Stimulated activated CD4-positive, alpha-beta T cell treated with anti-CD3 and anti-CD28 coated beads, Interleukin-15, amount 100 ng/mL, for 24 hours (primary cell): ENCODE measurements around the gene PTRHD1.
"Not testable (repeated sequence)": the region's sequence is repeated elsewhere in the genome, so short reads cannot be mapped to it uniquely, and the experiment has no call there.

Experiments
- DNase-seq: peaks from one replicate; pipeline ENCODE4 v3.0.0-alpha.2; 2020

PTRHD1 gene

DNA sequence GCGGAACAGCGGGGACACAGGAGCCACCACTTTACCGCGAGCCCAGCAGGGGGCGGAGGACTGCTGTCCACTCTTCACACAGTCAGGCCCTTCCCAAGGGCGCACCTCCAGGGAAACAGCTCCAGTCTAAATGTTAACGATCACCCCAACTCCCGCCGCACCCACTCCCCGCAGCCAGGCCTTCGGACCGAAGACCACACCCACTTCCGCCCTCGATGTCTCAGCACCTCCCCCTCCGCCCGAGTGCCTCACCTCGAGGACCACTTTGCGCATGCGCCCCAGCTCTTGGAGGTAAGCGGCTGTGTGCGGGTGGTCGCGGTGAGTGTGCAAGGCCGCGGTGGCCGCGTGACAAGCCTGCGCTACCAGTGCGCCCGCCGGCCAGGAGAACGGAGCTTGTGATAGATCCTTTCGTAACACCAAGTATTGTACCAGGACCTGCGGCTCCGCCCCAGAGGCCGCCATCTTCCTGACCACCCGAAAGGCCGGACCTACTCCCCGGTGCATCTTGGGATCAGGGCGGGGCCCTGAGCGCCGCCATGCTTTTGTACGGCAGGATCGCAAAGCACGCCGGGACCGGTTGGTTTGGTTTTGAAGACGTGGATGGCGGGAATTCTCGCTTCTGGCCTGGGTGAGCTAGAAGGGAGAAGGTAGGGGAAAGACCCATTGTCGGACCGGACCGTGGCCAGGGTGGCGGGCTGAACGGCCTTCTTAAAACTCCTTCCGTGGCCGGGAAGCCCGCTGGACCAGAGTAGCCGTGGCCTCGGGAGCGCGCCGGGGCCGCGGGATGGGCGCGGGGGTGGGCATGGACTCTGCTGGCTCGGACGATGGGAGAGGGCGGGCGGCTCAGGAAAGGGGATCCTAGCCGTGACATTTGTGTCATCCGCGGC, at the start of gene PTRHD1, which contains the start of gene CENPO:
PTRHD1 (minus strand) TSS at position 518 of the 887 bp plus-strand sequence; CDS start at position 504, 14 bp downstream.
CENPO (plus strand) TSS at position 552 of the 887 bp plus-strand sequence. CDS start 495 bp downstream, outside the sequence.
- DNase-seq: peak; percentile 96

DNA sequence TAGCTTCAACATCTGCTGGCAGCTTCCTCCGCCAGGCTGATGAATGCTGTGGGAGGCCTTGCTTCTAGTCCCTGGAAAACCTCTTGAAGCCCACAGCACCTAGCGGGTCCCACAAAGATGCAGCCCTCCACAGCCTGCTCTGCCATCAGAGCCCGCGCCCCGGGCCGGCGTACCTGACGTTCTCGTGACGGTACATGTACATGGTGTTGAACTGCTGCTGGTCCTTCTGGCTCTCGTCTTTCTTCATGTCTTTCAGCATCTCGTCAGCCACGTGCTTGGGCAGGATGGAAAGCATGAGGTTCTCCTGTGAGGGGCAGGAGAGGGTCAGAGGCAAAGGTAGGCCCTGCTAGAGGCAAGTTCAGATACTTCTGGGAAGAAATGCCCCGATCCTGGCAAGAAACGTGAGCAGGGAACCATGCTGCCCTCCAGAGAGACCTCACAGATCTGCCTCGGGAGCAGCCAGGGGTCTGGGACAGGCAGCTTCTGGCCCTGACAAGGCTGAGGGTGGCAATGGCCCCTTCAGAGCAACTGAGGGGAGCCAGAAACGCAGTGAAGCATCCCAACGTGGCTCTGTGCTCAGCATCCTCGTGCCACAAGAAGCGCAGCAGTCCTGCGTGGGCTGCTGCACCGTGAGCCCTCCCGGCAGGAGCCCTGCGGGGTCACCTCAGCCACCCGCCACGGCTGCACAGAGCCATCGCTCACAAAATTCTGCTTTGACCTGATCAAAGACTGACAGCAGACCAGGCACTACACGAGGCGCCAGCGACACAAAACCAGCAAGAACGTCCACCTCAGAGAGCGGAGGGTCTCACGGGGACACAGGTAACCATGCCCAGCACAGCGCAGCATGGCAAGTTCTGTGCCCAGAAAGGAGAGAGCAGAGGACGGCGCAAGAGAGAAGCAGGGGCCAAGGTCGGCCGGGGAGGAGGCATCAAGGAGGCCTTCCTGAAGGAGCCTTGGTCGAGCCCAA, 49.2 kb upstream of the PTRHD1 start:
- DNase-seq: no peak

DNA sequence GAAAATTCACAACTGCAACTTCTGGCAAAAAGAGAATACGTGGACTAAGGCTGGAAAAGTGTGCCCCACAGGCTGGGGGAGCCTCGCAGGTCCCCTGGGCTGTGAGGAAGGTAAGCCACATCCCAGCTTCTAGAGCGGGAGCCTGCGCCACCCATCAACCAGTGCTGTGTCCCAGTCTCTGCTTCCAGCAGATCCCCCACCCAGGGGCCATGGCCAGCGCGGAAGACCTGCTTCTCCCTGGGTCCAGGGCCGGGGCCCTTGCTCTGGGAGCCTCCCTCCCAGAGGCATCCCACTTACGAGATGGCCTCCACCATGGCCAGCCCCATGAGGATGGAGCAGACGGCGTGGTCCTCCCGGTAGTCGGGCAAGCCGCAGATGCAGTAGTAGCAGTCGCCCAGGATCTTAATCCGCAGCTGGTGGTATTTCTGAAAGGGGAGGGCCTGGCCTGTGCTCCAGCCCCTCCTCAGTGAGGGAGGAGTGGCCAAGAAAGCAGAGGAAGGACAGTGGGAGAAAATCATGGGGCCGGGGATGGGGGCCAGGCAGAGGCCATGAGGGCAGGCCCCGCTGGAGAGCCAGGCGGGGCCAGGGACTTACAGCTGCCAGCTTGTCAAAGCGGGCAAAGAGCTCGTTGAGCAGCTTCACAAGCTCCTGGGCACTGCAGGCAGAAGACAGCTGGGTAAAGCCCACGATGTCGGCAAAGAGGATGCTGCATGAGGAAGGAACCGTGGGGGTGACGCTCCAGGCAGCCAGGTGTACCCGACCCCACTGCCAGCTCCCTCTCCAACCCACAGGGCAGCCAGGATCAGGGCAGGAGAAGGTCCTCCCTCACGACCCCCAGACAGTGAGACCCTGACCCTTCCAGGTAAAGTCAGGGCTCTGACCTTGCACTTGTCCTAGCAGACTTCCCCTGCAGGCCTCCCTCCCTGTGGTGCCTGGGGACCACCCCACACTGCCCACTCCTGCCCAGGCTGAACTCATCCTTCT, 48.1 kb upstream of the PTRHD1 start:
- DNase-seq: no peak

DNA sequence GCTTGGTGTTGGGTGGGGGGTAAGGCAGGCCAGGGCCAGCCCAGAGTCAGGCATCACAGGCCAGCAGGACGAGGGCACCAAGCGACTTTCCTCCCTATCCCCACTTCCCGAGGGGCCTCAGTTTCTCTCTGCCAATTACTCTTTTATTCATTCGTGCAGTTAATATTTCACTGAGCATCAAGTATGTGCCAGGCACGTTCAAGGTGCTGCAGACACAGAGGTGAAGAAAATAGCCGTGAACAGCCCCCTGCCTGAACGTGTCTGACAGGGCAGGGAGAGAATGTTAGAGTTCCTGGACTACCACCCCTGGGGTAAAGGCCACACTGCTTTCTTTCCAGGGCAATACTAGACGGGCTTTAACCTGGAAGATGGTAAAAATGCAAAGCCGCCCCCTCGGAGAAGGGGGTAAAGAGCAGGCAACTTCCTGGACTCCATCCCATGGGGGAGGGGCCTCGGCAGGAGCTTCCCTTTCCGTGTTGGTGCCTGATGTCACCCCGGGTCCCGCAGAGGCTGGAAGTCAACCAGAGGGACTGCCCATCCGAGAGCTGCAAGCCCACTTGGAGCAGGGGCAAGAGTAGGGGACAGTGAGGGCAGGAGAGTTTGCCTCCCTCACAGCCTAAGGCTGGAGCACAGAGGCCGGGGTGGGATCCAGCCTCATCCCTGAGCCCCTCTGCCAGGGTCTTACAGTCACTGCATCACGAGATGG, 47.1 kb upstream of the PTRHD1 start:
- DNase-seq: no peak

DNA sequence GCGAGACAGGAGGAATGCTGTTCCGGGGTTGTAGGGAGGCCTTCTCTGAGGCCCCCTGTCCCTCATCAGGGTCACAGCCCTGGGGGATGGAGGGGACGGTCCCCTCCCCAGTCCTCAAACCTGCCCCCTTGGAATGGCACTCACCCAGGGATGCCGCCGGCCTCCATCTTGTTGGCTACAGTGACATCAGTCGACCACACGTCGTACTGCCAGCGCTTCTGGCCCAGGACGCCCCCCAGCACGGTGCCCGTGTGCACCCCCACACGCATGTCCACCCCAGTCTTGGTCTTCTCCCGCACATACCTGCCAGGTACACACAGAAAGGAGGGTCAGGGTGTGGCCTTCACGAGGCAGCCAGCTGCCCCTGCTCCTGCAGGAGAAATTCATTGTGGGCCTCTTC, 46.5 kb upstream of the PTRHD1 start:
- DNase-seq: no peak

DNA sequence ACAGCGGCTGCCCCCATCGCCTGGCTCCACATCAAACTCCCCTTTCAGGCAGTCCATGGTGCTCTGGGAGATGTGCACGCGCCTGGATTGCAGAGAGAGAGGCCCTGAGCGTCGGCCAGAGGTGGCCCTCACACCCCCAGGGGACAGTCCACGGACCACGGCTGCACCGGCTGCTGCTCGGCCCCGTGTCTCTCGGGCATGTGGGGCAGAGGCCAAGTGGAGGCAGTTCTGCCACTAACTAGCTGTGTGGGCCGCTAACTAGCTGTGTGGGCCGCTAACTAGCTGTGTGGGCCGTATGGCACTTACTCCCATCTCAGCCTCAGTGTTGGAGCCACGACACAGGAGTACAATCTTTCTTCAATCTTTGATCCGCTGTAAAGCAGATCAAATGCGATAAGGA, 45.4 kb upstream of the PTRHD1 start:
- DNase-seq: no peak

DNA sequence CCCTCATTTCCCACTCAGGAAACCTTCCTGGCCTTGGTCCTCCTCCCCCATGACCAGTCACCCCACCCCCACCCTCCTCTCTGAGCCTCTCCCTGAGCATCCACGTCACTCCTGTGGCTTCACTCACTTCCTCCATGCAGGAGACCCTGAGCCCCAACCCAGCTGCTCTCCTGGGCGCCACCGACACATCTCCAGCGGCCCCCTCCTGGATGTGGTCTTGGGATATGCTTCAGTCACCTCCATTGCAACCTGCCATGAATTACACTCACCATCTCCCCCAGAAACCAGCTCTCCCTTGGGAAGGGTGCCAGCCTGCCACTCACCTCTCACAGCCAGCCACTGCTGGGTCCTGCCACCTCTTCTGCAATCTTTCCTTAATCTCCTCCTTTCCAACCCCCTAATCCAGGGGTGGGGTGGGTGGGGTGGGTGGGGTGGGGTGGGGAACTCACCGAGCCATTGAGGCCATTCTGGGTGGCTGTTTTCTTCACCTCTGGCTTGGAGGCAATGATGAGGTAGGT, 44.9 kb upstream of the PTRHD1 start:
- no peak for DNase-seq

- no peak for DNase-seq
Observed at GRCh38 chr2:24836706-24837105, 43.5 kb upstream of the PTRHD1 start.

DNA sequence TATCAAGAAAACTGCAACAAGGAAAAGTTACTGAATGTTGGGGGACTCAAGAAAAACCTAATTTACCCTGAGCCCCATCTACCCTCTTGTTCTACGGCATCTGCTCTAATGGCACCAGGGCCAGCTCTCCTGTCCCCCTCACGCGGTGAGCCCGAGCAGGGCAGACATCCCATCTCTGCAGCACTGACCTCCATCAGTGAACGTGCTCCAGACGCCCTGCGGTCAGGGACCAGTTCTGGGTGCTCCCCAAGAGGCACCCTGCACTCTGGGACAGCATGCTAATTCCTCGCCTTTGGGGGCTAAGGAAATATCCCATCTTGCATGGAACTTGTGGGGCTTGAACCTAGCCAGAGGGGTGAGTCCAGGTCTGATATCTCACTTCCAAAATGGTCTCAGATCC, 43.0 kb upstream of the PTRHD1 start:
- no peak for DNase-seq

GRCh38 chr2:24835411-24835810, 42.2 kb upstream of the PTRHD1 start:
- DNase-seq: not testable (repeated sequence)

GRCh38 chr2:24834733-24835395, 41.7 kb upstream of the PTRHD1 start:
- DNase-seq: no peak

GRCh38 chr2:24833821-24834732, 40.9 kb upstream of the PTRHD1 start:
- DNase-seq: no peak

- DNase-seq: no peak
Observed at GRCh38 chr2:24832931-24833701, 39.9 kb upstream of the PTRHD1 start.

DNA sequence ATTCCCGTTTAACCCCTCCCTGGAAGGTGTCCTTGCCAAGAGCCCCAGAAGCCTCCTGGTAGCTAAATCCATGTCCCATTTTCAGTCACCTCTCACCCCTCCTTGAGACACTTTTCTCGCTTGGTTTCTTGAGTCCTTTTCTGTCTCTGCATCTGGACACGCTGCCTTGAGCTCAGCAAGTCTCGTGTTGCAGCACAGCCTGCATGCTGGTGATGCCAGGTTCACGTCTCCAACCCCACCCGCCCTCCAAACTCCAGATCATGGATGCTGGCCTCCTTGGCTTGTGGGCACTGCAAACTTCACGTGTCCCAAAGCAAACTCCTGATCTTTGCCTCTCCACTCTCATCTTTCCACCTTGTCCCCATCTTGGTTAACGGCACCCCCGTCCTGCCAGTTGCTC, 39.3 kb upstream of the PTRHD1 start:
- no peak for DNase-seq

GRCh38 chr2:24832073-24832461, 38.9 kb upstream of the PTRHD1 start:
- DNase-seq: no peak

DNA sequence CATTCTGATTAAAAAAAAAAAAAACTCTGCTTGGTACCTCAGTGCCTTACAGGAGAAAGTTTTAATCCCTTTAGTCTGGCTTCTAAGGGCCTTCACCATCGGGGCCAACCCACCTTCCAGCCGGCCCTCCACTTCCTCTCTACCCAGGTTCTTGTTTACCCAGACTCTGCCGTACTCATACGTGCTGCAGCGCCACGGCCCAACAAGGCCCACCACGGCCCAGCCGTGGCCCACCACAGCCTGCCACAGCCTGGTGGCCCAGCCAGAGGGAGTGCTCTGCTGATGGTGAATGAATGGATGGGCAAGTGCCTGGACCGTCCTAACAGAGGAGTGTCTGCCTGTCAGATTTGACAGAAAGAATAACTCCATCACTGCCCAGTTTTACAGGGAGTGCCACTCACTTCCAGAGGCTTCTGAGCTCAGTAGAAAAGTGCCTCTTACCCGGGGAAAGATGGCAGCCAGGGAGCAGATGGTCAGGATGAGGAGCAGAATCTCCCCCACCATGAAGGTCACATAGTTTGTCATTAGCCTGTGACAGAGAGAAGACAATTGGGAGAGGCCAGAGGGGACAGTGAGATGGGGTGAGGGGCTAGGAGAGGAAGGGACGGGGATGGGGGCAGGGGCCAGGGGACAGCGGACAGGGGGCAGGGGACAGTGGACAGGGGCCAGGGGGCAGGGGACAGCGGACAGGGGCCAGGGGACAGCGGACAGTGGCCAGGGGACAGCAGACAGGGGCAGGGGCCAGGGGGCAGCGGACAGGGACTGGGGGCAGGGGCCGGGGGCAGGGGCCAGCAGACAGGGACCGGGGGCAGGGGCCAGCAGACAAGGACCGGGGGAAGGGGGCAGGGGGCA, 38.3 kb upstream of the PTRHD1 start:
- no peak for DNase-seq

GRCh38 chr2:24830786-24831185, 37.6 kb upstream of the PTRHD1 start:
- no peak for DNase-seq

GRCh38 chr2:24830351-24830750, 37.2 kb upstream of the PTRHD1 start:
- no peak for DNase-seq
